Stomach (tissue), 9 donors: Measurements from ENCODE around the gene EFNA1. TPM values are rescaled to one million over a fixed set of nuclear protein-coding genes. Genes with fewer than 3 reads are reported as not detected.
A peak's percentile ranks its signal among the peaks of the same experiment; 100 is the strongest.

ENCODE experiments used
- DNase-seq, 2 donors: peaks; one replicate each; pipeline versions ENCODE4 v3.0.0 to v3.0.0-alpha.2; 2013 to 2019
- H3K27ac ChIP-seq, 5 donors: fragments of 200-600 bp in 4 of 5; sonication (generic) in 4 of 5; one replicate each; pipeline ENCODE4 v1.5.1; 2013 to 2019; ENCODE audit warnings: mild to moderate bottlenecking in 1 of 5, moderate library complexity in 1 of 5
- H3K27me3 ChIP-seq, 3 donors: fragments of 200-600 bp; sonication (generic); one replicate each; pipeline ENCODE4 v1.5.1; 2017 to 2019; ENCODE audit warnings: mixed run types in 1 of 3
- H3K36me3 ChIP-seq, 4 donors: fragments of 200-600 bp; sonication (generic); 1 replicate in 3 of 4; 2 replicates in 1 of 4; pipeline ENCODE4 v1.5.1; 2016 to 2019
- H3K4me1 ChIP-seq, 4 donors: fragments of 200-600 bp; sonication (generic); one replicate each; pipeline ENCODE4 v1.5.1; 2016 to 2019
- H3K4me3 ChIP-seq, 4 donors: fragments of 200-600 bp; sonication (generic) in 3 of 4; one replicate each; pipeline ENCODE4 v1.5.1; 2016 to 2019; ENCODE audit warnings: mild to moderate bottlenecking in 1 of 4
- H3K9me3 ChIP-seq, 4 donors: fragments of 200-600 bp; sonication (generic); one replicate each; pipeline ENCODE4 v1.5.1; 2016 to 2019
- CTCF ChIP-seq, 7 experiments: fragments of 450-650 bp in 4 of 7; fragments of 200-600 bp in 3 of 7; sonication (generic) in 3 of 7; IDR thresholded peaks; one replicate each; pipeline ENCODE4 v1.5.1; 2016 to 2019; ENCODE audit warnings: antibody characterized with exemption in 7 of 7, control low read depth in 2 of 7, mild to moderate bottlenecking in 1 of 7
- EP300 ChIP-seq: sonication (generic); formaldehyde crosslinking; IDR thresholded peaks from one replicate; pipeline ENCODE4 v1.6.1; 2017; ENCODE audit warnings: antibody characterized with exemption
- POLR2A ChIP-seq, 4 donors: fragments of 450-650 bp; IDR thresholded peaks; one replicate each; pipeline ENCODE4 v1.6.1; 2016; ENCODE audit warnings: antibody characterized with exemption in 4 of 4, control low read depth in 2 of 4, mild to moderate bottlenecking in 1 of 4, moderate library complexity in 1 of 4
- POLR2AphosphoS5 ChIP-seq, 3 donors: sonication (generic); formaldehyde crosslinking; IDR thresholded peaks; one replicate each; pipeline ENCODE4 v1.6.1; 2016; ENCODE audit warnings: antibody characterized with exemption in 3 of 3
- WGBS, 5 donors: extraction: QIAGEN DNeasy Blood & Tissue Kit in 3 of 5; methylation state at CpG; one replicate each; pipeline versions ENCODE4 v1.1.5 to v1.1.7; 2013 to 2018; 5-methylcytosine and 5-hydroxymethylcytosine counted together
- intact Hi-C: fragments of 100-400 bp; cut with DNase I; formaldehyde crosslinking; loops from one replicate; pipeline ENCODE4 v1.15.1; 2023; ENCODE audit warnings: low total_unique reads
- polyA plus RNA-seq, 3 donors: library from polyadenylated mRNA; stranded (reverse); fragments of 200-250 nt; gene quantifications; one replicate each; pipeline ENCODE4 v1.2.3, GENCODE V29; 2013
- total RNA-seq, 5 donors: library from RNA; depleted of rRNA; stranded (reverse); fragments of >200 nt; gene quantifications; one replicate each; pipeline versions ENCODE4 v1.1.0 to v1.2.3, GENCODE V29; 2014 to 2016
- donor health status: healthy with polysubstance abuse.
- donor health status: Bipolar disorder and iron deficiency.
- donor health status: healthy.

Gene EFNA1
- total and polyA plus RNA-seq, 8 donors, result 12.2 to 75.3 (median 36.5) TPM

GRCh38 chr1:155175281-155175926, 47.7 kb downstream of the EFNA1 start:
- 76 to 85% (median 81%) methylated on average over 11 to 12 of the region's 12 CpGs for WGBS, 5 donors
- Histone ChIP-seq H3K4me1 (peaks cover 48 to 84% (median 76%) of the 10 kb centered on the region in 4 donors), H3K27ac (peak overlapping the region; percentile 61 to 96 (median 93)), H3K27me3 (peaks cover 0 to 19% (median 6%) of the 10 kb centered on the region in 3 donors), H3K4me3 (no peak overlapping the region), H3K36me3 (peaks cover 0 to 16% (median 7%) of the 10 kb centered on the region in 4 donors), H3K9me3 (no peaks in the 10 kb centered on the region)
- intact Hi-C loops, result loop anchor here (10.0 kb wide), 1 partner anchor 49 kb away; no protein-coding TSS in a partner anchor
- peak; percentile 24 to 38 for DNase-seq
- TF ChIP-seq EP300, result no peak
- TF ChIP-seq POLR2A (IDR thresholded peaks at IDR 0.05), result no peak
- no peak for TF ChIP-seq POLR2AphosphoS5 (IDR thresholded peaks at IDR 0.05)
- TF ChIP-seq CTCF (IDR thresholded peaks at IDR 0.05), result no peak

DNA sequence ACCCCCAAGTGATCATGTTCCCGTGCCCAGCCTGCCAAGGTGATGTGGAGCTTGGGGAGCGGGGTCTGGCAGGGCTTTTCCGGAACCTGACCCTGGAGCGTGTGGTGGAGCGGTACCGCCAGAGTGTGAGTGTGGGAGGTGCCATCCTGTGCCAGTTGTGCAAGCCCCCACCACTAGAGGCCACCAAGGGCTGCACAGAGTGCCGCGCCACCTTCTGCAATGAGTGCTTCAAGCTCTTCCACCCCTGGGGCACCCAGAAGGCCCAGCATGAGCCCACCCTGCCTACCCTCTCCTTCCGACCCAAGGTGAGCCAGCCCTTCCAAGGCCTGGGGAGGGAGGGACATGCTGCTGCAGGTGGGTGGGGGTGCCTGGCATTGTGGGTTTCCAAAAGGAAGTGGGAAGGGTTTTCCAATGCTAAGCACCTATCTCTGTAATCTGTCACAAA, 48.3 kb downstream of the EFNA1 start:
- WGBS, 5 donors, result 24 to 54% (median 42%) methylated on average over 2 to 9 of the region's 9 CpGs
- no peak overlapping the region for H3K4me3 ChIP-seq
- intact Hi-C loops, result loop anchor here (10.0 kb wide), 1 partner anchor 49 kb away; no protein-coding TSS in a partner anchor
- TF ChIP-seq CTCF (IDR thresholded peaks at IDR 0.05), result peak in 1 of 7 experiments; percentile 18
- TF ChIP-seq POLR2AphosphoS5 (IDR thresholded peaks at IDR 0.05), result no peak
- peaks cover 0 to 19% (median 6%) of the 10 kb centered on the region in 3 donors for H3K27me3 ChIP-seq
- H3K4me1 ChIP-seq, result peaks cover 48 to 86% (median 79%) of the 10 kb centered on the region in 4 donors
- DNase-seq, result peak; percentile 53 to 70
- peak overlapping the region; percentile 61 to 96 (median 93) for H3K27ac ChIP-seq
- no peaks in the 10 kb centered on the region for H3K9me3 ChIP-seq
- peaks cover 0 to 10% (median 1%) of the 10 kb centered on the region in 4 donors for H3K36me3 ChIP-seq

- no peaks in the 10 kb centered on the region for H3K9me3 ChIP-seq
- H3K36me3 ChIP-seq, result peaks cover 0 to 12% (median 0%) of the 10 kb centered on the region in 4 donors
- peak in 6 of 7 experiments; percentile 64 to 98 (median 94) for TF ChIP-seq CTCF (IDR thresholded peaks at IDR 0.05)
- peak; percentile 38 to 91 (median 45) for TF ChIP-seq POLR2AphosphoS5 (IDR thresholded peaks at IDR 0.05)
- no peak for TF ChIP-seq POLR2A (IDR thresholded peaks at IDR 0.05)
- peaks cover 0 to 19% (median 6%) of the 10 kb centered on the region in 3 donors for H3K27me3 ChIP-seq
- 41 to 54% (median 48%) methylated on average over 8 of the region's 8 CpGs for WGBS, 5 donors
- H3K4me3 ChIP-seq, result no peak overlapping the region
- peak overlapping the region; percentile 34 to 96 (median 81) for H3K27ac ChIP-seq
- DNase-seq, result peak; percentile 95 to 96
- H3K4me1 ChIP-seq, result peaks cover 48 to 87% (median 81%) of the 10 kb centered on the region in 4 donors
- intact Hi-C loops, result loop anchor here (10.0 kb wide), 1 partner anchor 48 kb away; no protein-coding TSS in a partner anchor
Measured at GRCh38 chr1:155176544-155177071, 48.9 kb downstream of the EFNA1 start.

GRCh38 chr1:155177192-155177917, 49.7 kb downstream of the EFNA1 start:
- no peaks in the 10 kb centered on the region for H3K9me3 ChIP-seq
- H3K27me3 ChIP-seq, result peaks cover 0 to 19% (median 6%) of the 10 kb centered on the region in 3 donors
- H3K4me3 ChIP-seq, result no peak overlapping the region
- H3K4me1 ChIP-seq, result peaks cover 43 to 88% (median 81%) of the 10 kb centered on the region in 4 donors
- peak overlapping the region; percentile 34 to 96 (median 81) for H3K27ac ChIP-seq
- DNase-seq, result peak; percentile 64 to 72
- H3K36me3 ChIP-seq, result peaks cover 0 to 16% (median 0%) of the 10 kb centered on the region in 4 donors
- TF ChIP-seq CTCF (IDR thresholded peaks at IDR 0.05) (no peak), EP300 (no peak), POLR2AphosphoS5 (IDR thresholded peaks at IDR 0.05) (no peak), POLR2A (IDR thresholded peaks at IDR 0.05) (no peak)
- intact Hi-C loops, result loop anchor here (10.0 kb wide), 1 partner anchor 47 kb away; no protein-coding TSS in a partner anchor
- WGBS, 5 donors, result 48 to 69% (median 51%) methylated on average over 9 to 11 of the region's 11 CpGs
